SK-N-MC (cell line): ENCODE data around the gene HIC1.

Experiments
- EZH2 ChIP-seq: fragments of 200-600 bp; sonication (generic); IDR thresholded peaks from one replicate; pipeline ENCODE4 v1.6.1; 2017; ENCODE audit warnings: antibody characterized with exemption
- FOXP2 ChIP-seq: optimal IDR thresholded peaks from 2 replicates; pipeline ENCODE3; 2011; ENCODE audit warnings: mild to moderate bottlenecking, moderate library complexity; ENCODE audit not compliant: insufficient read depth; ENCODE audit errors: extremely low read length, control extremely low read depth
- POLR2AphosphoS5 ChIP-seq: IDR thresholded peaks from 2 replicates; pipeline ENCODE4 v1.6.1; 2012; ENCODE audit warnings: mild to moderate bottlenecking, low read depth, low read length, borderline replicate concordance

DNA sequence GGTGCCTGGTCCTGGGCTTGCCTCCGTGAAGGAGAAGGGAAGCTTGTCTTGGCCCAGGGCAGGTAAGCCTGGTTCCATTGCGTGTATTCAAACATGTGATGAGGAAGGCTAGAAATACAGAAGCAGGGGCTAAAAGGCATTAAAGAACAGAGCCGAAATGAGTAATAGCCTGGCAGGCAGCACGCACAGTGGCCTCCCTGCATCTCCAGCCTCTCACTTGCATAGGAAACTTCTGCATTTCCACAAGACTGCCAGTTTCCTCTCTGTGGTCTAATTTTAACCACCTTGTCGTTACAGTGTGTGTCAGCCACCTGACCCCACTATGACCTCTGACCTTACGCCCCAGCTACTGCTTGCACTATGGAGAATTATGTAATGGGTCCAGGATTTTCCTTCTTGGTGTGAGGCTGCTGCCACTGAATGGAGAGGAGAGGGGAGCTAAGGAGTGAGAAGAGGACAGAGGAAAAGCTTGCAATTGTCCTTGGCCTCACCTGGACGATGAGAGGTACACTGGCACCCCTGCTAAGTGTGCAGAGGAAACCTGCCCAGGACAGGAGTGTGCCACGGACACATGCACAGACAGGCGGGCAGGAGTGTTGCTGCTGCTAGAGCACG lies 32.8 kb downstream of the HIC1 start:
- TF ChIP-seq EZH2 (no peak), POLR2AphosphoS5 (no peak), FOXP2 (no peak)
